ENCODE data around the gene CLVS2. TPM values are rescaled to one million over a fixed set of nuclear protein-coding genes. Genes with fewer than 3 reads are reported as not detected.

Gene CLVS2
- total RNA-seq, 4 donors from 2014 or later = 0.27 to 0.54 (median 0.50) TPM; not detected in 1

- peaks cover 29% of the 10 kb centered on the region for H3K27me3 ChIP-seq
- TF ChIP-seq EP300 (IDR thresholded peaks at IDR 0.05) = no peak
- no peak for TF ChIP-seq POLR2AphosphoS5 (IDR thresholded peaks at IDR 0.05)
- no peak for TF ChIP-seq POLR2A (IDR thresholded peaks at IDR 0.05)
- no peak for TF ChIP-seq CTCF (IDR thresholded peaks at IDR 0.05)
- H3K27ac ChIP-seq = no peak overlapping the region
- H3K9me3 ChIP-seq = no peaks in the 10 kb centered on the region
- H3K4me3 ChIP-seq = no peak overlapping the region
- no peak for ATAC-seq
- H3K36me3 ChIP-seq = no peaks in the 10 kb centered on the region
- H3K4me1 ChIP-seq = peaks cover 0 to 5% (median under 1%) of the 10 kb centered on the region in 3 donors
- 31 to 83% methylated on average over 3 of the region's 3 CpGs for WGBS, 2 donors (ENCODE audit: low coverage in 1 of 2)
Observed at GRCh38 chr6:123001540-123001939, 5.5 kb downstream of the CLVS2 start.

GRCh38 chr6:123007885-123008284, 11.8 kb downstream of the CLVS2 start:
- Histone ChIP-seq H3K4me1 (no peaks in the 10 kb centered on the region), H3K9me3 (no peaks in the 10 kb centered on the region), H3K36me3 (no peaks in the 10 kb centered on the region), H3K4me3 (no peak overlapping the region), H3K27ac (no peak overlapping the region), H3K27me3 (no peaks in the 10 kb centered on the region)
- TF ChIP-seq CTCF (IDR thresholded peaks at IDR 0.05) (no peak), POLR2A (IDR thresholded peaks at IDR 0.05) (no peak), POLR2AphosphoS5 (IDR thresholded peaks at IDR 0.05) (no peak), EP300 (IDR thresholded peaks at IDR 0.05) (no peak)
- ATAC-seq = no peak

GRCh38 chr6:123009059-123009458, 13.0 kb downstream of the CLVS2 start:
- no peak overlapping the region for H3K4me3 ChIP-seq
- H3K27me3 ChIP-seq = no peaks in the 10 kb centered on the region
- no peaks in the 10 kb centered on the region for H3K4me1 ChIP-seq
- TF ChIP-seq POLR2A (IDR thresholded peaks at IDR 0.05) = no peak
- WGBS, 2 donors (ENCODE audit: low coverage in 1 of 2) = 65 to 75% methylated on average over 2 of the region's 2 CpGs
- H3K27ac ChIP-seq = no peak overlapping the region
- ATAC-seq = no peak
- H3K36me3 ChIP-seq = no peaks in the 10 kb centered on the region
- no peaks in the 10 kb centered on the region for H3K9me3 ChIP-seq

GRCh38 chr6:123014835-123015234, 18.8 kb downstream of the CLVS2 start:
- Histone ChIP-seq H3K27me3 (no peaks in the 10 kb centered on the region), H3K4me3 (no peak overlapping the region), H3K9me3 (no peaks in the 10 kb centered on the region), H3K4me1 (no peaks in the 10 kb centered on the region), H3K36me3 (no peaks in the 10 kb centered on the region), H3K27ac (no peak overlapping the region)
- no peak for TF ChIP-seq POLR2AphosphoS5 (IDR thresholded peaks at IDR 0.05)
- TF ChIP-seq EP300 (IDR thresholded peaks at IDR 0.05) = no peak
- TF ChIP-seq POLR2A (IDR thresholded peaks at IDR 0.05) = no peak
- no peak for ATAC-seq

- Histone ChIP-seq H3K27me3 (no peaks in the 10 kb centered on the region), H3K36me3 (no peaks in the 10 kb centered on the region), H3K4me1 (no peaks in the 10 kb centered on the region), H3K27ac (no peak overlapping the region), H3K9me3 (no peaks in the 10 kb centered on the region), H3K4me3 (no peak overlapping the region)
- WGBS, 2 donors (ENCODE audit: low coverage in 1 of 2) = 44 to 75% methylated on average over 2 to 4 of the region's 4 CpGs
- TF ChIP-seq EP300 (IDR thresholded peaks at IDR 0.05) (no peak), CTCF (IDR thresholded peaks at IDR 0.05) (no peak), POLR2AphosphoS5 (IDR thresholded peaks at IDR 0.05) (no peak), POLR2A (IDR thresholded peaks at IDR 0.05) (no peak)
- no peak for ATAC-seq
Observed at GRCh38 chr6:123016431-123017103, 20.5 kb downstream of the CLVS2 start.

GRCh38 chr6:123017104-123017682, 21.2 kb downstream of the CLVS2 start:
- no peaks in the 10 kb centered on the region for H3K4me1 ChIP-seq
- no peaks in the 10 kb centered on the region for H3K27me3 ChIP-seq
- TF ChIP-seq EP300 (IDR thresholded peaks at IDR 0.05) (no peak), POLR2A (IDR thresholded peaks at IDR 0.05) (no peak), CTCF (IDR thresholded peaks at IDR 0.05) (no peak), POLR2AphosphoS5 (IDR thresholded peaks at IDR 0.05) (no peak)
- 37 to 57% methylated on average over 4 to 5 of the region's 5 CpGs for WGBS, 2 donors (ENCODE audit: low coverage in 1 of 2)
- no peaks in the 10 kb centered on the region for H3K36me3 ChIP-seq
- ATAC-seq = no peak
- no peak overlapping the region for H3K4me3 ChIP-seq
- H3K9me3 ChIP-seq = no peaks in the 10 kb centered on the region
- no peak overlapping the region for H3K27ac ChIP-seq
